Aorta (tissue), 5 donors: ENCODE measurements around the gene BCO1. TPM values are rescaled to one million over a fixed set of nuclear protein-coding genes. Genes with fewer than 3 reads are reported as not detected.

Source experiments
- ATAC-seq: fragments of 200-7000 bp; cut with Tn5 transposase; one replicate; pipeline ENCODE4 v1.9.1; 2022; ENCODE audit warnings: moderate library complexity; ENCODE audit not compliant: low FRiP score
- DNase-seq, 2 donors: peaks; one replicate each; pipeline ENCODE4 v3.0.0-alpha.2; 2020
- H3K27ac ChIP-seq, 2 donors: one replicate each; pipeline ENCODE4 v1.5.1; 2013; ENCODE audit warnings: low read length in 2 of 2, mild to moderate bottlenecking in 2 of 2, moderate library complexity in 2 of 2, control low read depth in 1 of 2, inconsistent platforms in 1 of 2, low read depth in 1 of 2
- H3K27me3 ChIP-seq, 2 donors: one replicate each; pipeline ENCODE4 v1.6.1; 2013; ENCODE audit warnings: control low read depth in 1 of 2, low read length in 1 of 2, mild to moderate bottlenecking in 1 of 2, moderate library complexity in 1 of 2; ENCODE audit not compliant: insufficient read depth in 2 of 2, control insufficient read depth in 1 of 2
- H3K36me3 ChIP-seq, 2 donors: one replicate each; pipeline ENCODE4 v1.6.1; 2013; ENCODE audit warnings: control low read depth in 1 of 2, low read length in 1 of 2, mild to moderate bottlenecking in 1 of 2; ENCODE audit not compliant: insufficient read depth in 2 of 2, control insufficient read depth in 1 of 2
- H3K4me1 ChIP-seq, 2 donors: one replicate each; pipeline ENCODE4 v1.6.1; 2013; ENCODE audit warnings: low read length in 2 of 2, control low read depth in 1 of 2, mild to moderate bottlenecking in 1 of 2, moderate library complexity in 1 of 2; ENCODE audit not compliant: insufficient read depth in 2 of 2, control insufficient read depth in 1 of 2
- H3K4me3 ChIP-seq, 2 donors: one replicate each; pipeline ENCODE4 v1.5.1; 2013; ENCODE audit warnings: low read length in 2 of 2, control low read depth in 1 of 2, mild to moderate bottlenecking in 1 of 2
- H3K9me3 ChIP-seq: one replicate; pipeline ENCODE4 v1.6.1; 2013; ENCODE audit warnings: mild to moderate bottlenecking, low read length; ENCODE audit not compliant: control insufficient read depth
- WGBS, 2 donors: extraction: QIAGEN DNeasy Blood & Tissue Kit; methylation state at CpG; one replicate each; pipeline ENCODE4 v1.1.7; 2013; 5-methylcytosine and 5-hydroxymethylcytosine counted together
- intact Hi-C, 2 donors: fragments of 100-400 bp; cut with DNase I; formaldehyde crosslinking; loops; one replicate each; pipeline versions ENCODE4 v1.14.2 to v1.15.0; 2022
- polyA plus RNA-seq, 2 donors: library from polyadenylated mRNA; stranded (reverse); fragments of 200-250 nt; gene quantifications; one replicate each; pipeline ENCODE4 v1.2.3, GENCODE V29; 2013
- total RNA-seq, 2 donors: library from RNA; stranded (reverse); fragmentation: NEBNext Ultra II Directional; extraction: Animal tissue kit (Norgen Biotek cat#: 25700); gene quantifications; one replicate each; pipeline ENCODE4 v1.2.1, GENCODE V29; 2021
- donor health status: healthy with polysubstance abuse.
- donor health status: Bipolar disorder and iron deficiency.
- donor health status: DM: no; HTN: no; CAD: no.
- donor health status: DM: no; HTN: no; CAD: no.
- donor health status: DM: yes; HTN: yes; CAD: no.

The BCO1 gene
- total and polyA plus RNA-seq, 4 donors = 3.5 TPM; not detected in 3

GRCh38 chr16:81327011-81327410 lies 88.5 kb downstream of the BCO1 start:
- Histone ChIP-seq H3K27me3 (no peaks in the 10 kb centered on the region), H3K4me1 (no peaks in the 10 kb centered on the region), H3K27ac (no peak overlapping the region), H3K9me3 (no peaks in the 10 kb centered on the region), H3K4me3 (no peak overlapping the region), H3K36me3 (no peaks in the 10 kb centered on the region)
- 87 to 89% methylated on average over 5 of the region's 5 CpGs for WGBS, 2 donors
- intact Hi-C loops = no loop called here
- ATAC-seq (no peak), DNase-seq (no peak)

DNA sequence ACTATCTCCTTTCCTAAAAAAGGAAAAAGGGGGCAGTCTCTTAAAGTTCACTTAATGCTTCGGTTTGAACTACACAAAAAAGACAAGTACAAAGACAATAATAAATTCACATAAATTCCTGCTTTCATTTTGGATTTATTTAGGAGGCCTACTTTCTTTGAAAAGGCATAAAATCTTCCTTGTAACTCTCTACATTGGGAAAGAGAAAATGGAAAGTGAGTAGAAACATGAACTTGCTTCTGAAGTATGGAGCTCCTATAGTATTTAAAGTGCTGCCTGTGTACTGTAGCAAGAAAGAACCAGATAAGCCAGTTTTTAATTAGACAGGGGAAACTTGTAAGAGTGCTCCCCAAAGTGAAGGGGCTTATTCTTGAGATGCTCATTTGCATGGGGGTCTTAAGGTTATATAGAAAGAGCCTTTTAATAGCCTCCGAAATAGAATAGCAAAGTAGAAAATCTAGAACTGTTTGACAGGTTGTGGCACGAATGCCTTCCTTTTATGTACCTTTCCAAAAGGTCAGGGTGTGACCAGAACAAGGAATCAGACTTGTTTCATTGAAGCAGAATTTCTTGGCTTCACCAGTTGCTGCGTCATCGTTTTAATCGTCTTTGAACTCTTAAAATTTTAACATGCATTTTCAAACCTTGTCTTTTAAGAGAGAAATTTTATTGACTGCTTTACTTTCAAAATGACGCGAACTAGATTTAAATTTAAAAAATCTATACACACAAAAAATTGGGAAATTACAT lies 89.1 kb downstream of the BCO1 start:
- Histone ChIP-seq H3K4me3 (no peak overlapping the region), H3K4me1 (no peaks in the 10 kb centered on the region), H3K9me3 (no peaks in the 10 kb centered on the region), H3K27ac (no peak overlapping the region), H3K27me3 (no peaks in the 10 kb centered on the region), H3K36me3 (peaks cover 0 to 1% of the 10 kb centered on the region in 2 donors)
- intact Hi-C loops = no loop called here
- WGBS, 2 donors = 82 to 83% methylated on average over 8 of the region's 8 CpGs
- DNase-seq (no peak), ATAC-seq (no peak)

DNA sequence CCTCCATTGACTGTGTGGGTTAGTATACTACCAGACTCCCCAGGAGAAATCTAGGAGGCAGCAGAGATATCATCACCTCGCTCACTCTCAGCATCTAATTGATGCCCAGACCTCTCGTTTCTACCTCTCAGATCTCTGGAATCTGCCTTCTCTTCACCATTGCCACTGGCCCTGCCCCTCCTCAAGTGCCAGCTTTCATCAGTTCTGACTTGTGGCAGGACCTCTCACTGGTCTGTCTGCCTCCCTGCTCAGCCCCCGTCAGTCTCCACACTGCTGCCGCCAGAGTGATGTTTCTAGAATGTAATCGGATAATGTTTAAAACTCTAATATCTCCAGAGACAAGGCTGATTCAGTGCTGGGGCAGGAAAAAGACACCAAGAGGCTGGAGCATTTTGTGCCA lies 91.5 kb downstream of the BCO1 start:
- WGBS, 2 donors = 84 to 92% methylated on average over 5 of the region's 5 CpGs

DNA sequence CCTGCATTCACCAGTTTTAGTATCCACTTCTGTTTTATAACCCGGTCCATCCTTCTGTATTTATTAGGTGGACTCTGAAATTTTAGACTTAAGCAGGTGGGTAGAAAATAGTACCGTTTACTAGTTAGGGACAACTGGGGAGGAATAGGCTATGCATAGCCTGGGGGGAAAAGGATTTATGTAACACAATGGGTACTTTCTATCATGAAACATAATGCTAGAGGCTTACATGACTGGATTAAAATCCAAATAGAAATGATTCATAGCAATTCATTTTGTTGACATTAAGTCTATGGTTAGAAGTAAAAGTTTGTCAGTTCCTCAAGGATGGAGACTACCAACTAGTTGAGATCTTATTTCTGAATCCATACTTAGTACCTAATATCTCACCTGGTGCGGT lies 94.9 kb downstream of the BCO1 start:
- Histone ChIP-seq H3K4me1 (no peaks in the 10 kb centered on the region), H3K4me3 (no peak overlapping the region), H3K27me3 (no peaks in the 10 kb centered on the region), H3K9me3 (no peaks in the 10 kb centered on the region), H3K27ac (no peak overlapping the region), H3K36me3 (peaks cover 0 to 1% of the 10 kb centered on the region in 2 donors)
- DNase-seq (no peak), ATAC-seq (no peak)
- intact Hi-C loops = no loop called here
- WGBS, 2 donors = 95 to 98% methylated on average over 3 of the region's 3 CpGs

More for the DNA sequence above, 91.5 kb downstream of the BCO1 start:
- Histone ChIP-seq H3K27me3 (no peaks in the 10 kb centered on the region), H3K36me3 (peaks cover 0 to 1% of the 10 kb centered on the region in 2 donors), H3K9me3 (no peaks in the 10 kb centered on the region), H3K4me1 (no peaks in the 10 kb centered on the region), H3K27ac (no peak overlapping the region), H3K4me3 (no peak overlapping the region)
- ATAC-seq (no peak), DNase-seq (no peak)
- intact Hi-C loops = no loop called here

- no peak overlapping the region for H3K4me3 ChIP-seq
- peaks cover 0 to 1% of the 10 kb centered on the region in 2 donors for H3K36me3 ChIP-seq
- intact Hi-C loops = no loop called here
- H3K27me3 ChIP-seq = no peaks in the 10 kb centered on the region
- DNase-seq = no peak
- no peak for ATAC-seq
- H3K9me3 ChIP-seq = peaks cover 2% of the 10 kb centered on the region
- WGBS, 2 donors = 91 to 96% methylated on average over 6 of the region's 6 CpGs
- no peaks in the 10 kb centered on the region for H3K4me1 ChIP-seq
- no peak overlapping the region for H3K27ac ChIP-seq
These were observed 97.2 kb downstream of the BCO1 start for GRCh38 chr16:81335669-81336068.

GRCh38 chr16:81337097-81337496 lies 98.6 kb downstream of the BCO1 start:
- no peak overlapping the region for H3K27ac ChIP-seq
- H3K4me3 ChIP-seq = no peak overlapping the region
- H3K27me3 ChIP-seq = no peaks in the 10 kb centered on the region
- H3K36me3 ChIP-seq = peaks cover 0 to 1% of the 10 kb centered on the region in 2 donors
- ATAC-seq (no peak), DNase-seq (no peak)
- no peaks in the 10 kb centered on the region for H3K4me1 ChIP-seq
- 91 to 93% methylated on average over 5 of the region's 5 CpGs for WGBS, 2 donors
- intact Hi-C loops = no loop called here
- H3K9me3 ChIP-seq = peaks cover 2% of the 10 kb centered on the region

Other genes starting within 250 kb of the BCO1 start
- gene CMC2, start 231.8 kb upstream of the BCO1 start, total RNA-seq = 10 to 100 TPM; 33.0 to 33.2 TPM
- 100 to 1,000 TPM in 1 of 2 donors, 10 to 100 TPM in 1; 31.3 to 108 TPM for gene CMC2, start 231.8 kb upstream of the BCO1 start, polyA plus RNA-seq
- 1 to 10 TPM; 4.4 to 5.3 TPM for gene CENPN, start 231.5 kb upstream of the BCO1 start, total RNA-seq
- gene CENPN, start 231.5 kb upstream of the BCO1 start, polyA plus RNA-seq = 1 to 10 TPM; 5.5 to 7.0 TPM
- gene ATMIN, start 202.8 kb upstream of the BCO1 start, total RNA-seq = 10 to 100 TPM; 26.1 to 29.1 TPM
- 10 to 100 TPM in 1 of 2 donors, 1 to 10 TPM in 1; 9.4 to 10.4 TPM for gene ATMIN, start 202.8 kb upstream of the BCO1 start, polyA plus RNA-seq
- under 1 TPM; 0.24 to 0.49 TPM for gene C16orf46, start 161.5 kb upstream of the BCO1 start, total RNA-seq
- under 1 TPM; 0.33 to 0.38 TPM for gene C16orf46, start 161.5 kb upstream of the BCO1 start, polyA plus RNA-seq
- 10 to 100 TPM; 14.7 to 18.1 TPM for gene GCSH, start 142.3 kb upstream of the BCO1 start, total RNA-seq
- gene GCSH, start 142.3 kb upstream of the BCO1 start, polyA plus RNA-seq = 10 to 100 TPM; 19.9 to 35.7 TPM
- gene GAN, start 76.3 kb downstream of the BCO1 start, total RNA-seq = 10 to 100 TPM; 11.5 to 11.9 TPM
- 1 to 10 TPM in 1 of 2 donors, under 1 TPM in 1; 0.87 to 1.5 TPM for gene GAN, start 76.3 kb downstream of the BCO1 start, polyA plus RNA-seq
- gene CMIP, start 206.1 kb downstream of the BCO1 start, total RNA-seq = 10 to 100 TPM; 48.9 to 96.3 TPM
- gene CMIP, start 206.1 kb downstream of the BCO1 start, polyA plus RNA-seq = 1 to 10 TPM; 2.4 to 7.0 TPM